Left kidney (tissue), 2 donors: Measurements from ENCODE around the gene CCDC154. TPM values are rescaled to one million over a fixed set of nuclear protein-coding genes. Genes with fewer than 3 reads are reported as not detected.

Experiments
- DNase-seq: peaks from one replicate; pipeline ENCODE4 v3.0.0-alpha.2; 2013
- polyA plus RNA-seq: library from polyadenylated mRNA; unstranded; fragments of 120-200 nt; gene quantifications from one replicate; pipeline ENCODE4 v1.2.1, GENCODE V29; 2013; ENCODE audit not compliant: insufficient read length

Gene CCDC154
- polyA plus RNA-seq, 1 donor = 2.6 TPM

- DNase-seq = no peak
Observed at GRCh38 chr16:1393613-1394176, 50.7 kb downstream of the CCDC154 start.

- DNase-seq = no peak
Observed at GRCh38 chr16:1392826-1393225, 51.5 kb downstream of the CCDC154 start.

GRCh38 chr16:1390239-1390779 lies 54.0 kb downstream of the CCDC154 start:
- no peak for DNase-seq

- DNase-seq = no peak
Observed at GRCh38 chr16:1389762-1390161, 54.6 kb downstream of the CCDC154 start.

GRCh38 chr16:1387331-1387730 lies 57.0 kb downstream of the CCDC154 start:
- DNase-seq = no peak

GRCh38 chr16:1385232-1385631 lies 59.1 kb downstream of the CCDC154 start:
- DNase-seq = no peak

Other genes with a start within 250 kb of the CCDC154 start
- gene TPSG1, start 219.3 kb downstream of the CCDC154 start, polyA plus RNA-seq = 0.85 TPM
- gene TPSB2, start 214.4 kb downstream of the CCDC154 start, polyA plus RNA-seq = 0.18 TPM
- not detected for gene TPSAB1, start 203.9 kb downstream of the CCDC154 start, polyA plus RNA-seq
- gene TPSD1, start 188.5 kb downstream of the CCDC154 start, polyA plus RNA-seq = not detected
- 162 TPM for gene UBE2I, start 134.9 kb downstream of the CCDC154 start, polyA plus RNA-seq
- gene BAIAP3, start 110.9 kb downstream of the CCDC154 start, polyA plus RNA-seq = 4.6 TPM
- gene TSR3, start 92.7 kb downstream of the CCDC154 start, polyA plus RNA-seq = 32.6 TPM
- 55.3 TPM for gene GNPTG, start 92.6 kb downstream of the CCDC154 start, polyA plus RNA-seq
- gene UNKL, start 29.9 kb downstream of the CCDC154 start, polyA plus RNA-seq = 19.8 TPM
- gene UQCC4, start 23.8 kb downstream of the CCDC154 start, polyA plus RNA-seq = 10.7 TPM
- gene PERCC1, start 13.5 kb downstream of the CCDC154 start, polyA plus RNA-seq = 0.20 TPM
- 48.5 TPM for gene CLCN7, start 30.5 kb upstream of the CCDC154 start, polyA plus RNA-seq
- not detected for gene PTX4, start 44.4 kb upstream of the CCDC154 start, polyA plus RNA-seq
- gene TELO2, start 48.8 kb upstream of the CCDC154 start, polyA plus RNA-seq = 28.8 TPM
- gene TMEM204, start 89.1 kb upstream of the CCDC154 start, polyA plus RNA-seq = 15.7 TPM
- 43.9 TPM for gene IFT140, start 167.5 kb upstream of the CCDC154 start, polyA plus RNA-seq
- gene CRAMP1, start 167.8 kb upstream of the CCDC154 start, polyA plus RNA-seq = 27.3 TPM
- gene JPT2, start 233.7 kb upstream of the CCDC154 start, polyA plus RNA-seq = 82.0 TPM